GM12892 (cell line): Measurements from ENCODE around the gene LHFPL3.

Source experiments
- POLR2A ChIP-seq: IDR thresholded peaks from 2 replicates; pipeline ENCODE4 v1.6.1; 2011; ENCODE audit warnings: low read depth, low read length, control low read depth
- POLR2AphosphoS5 ChIP-seq: IDR thresholded peaks from 2 replicates; pipeline ENCODE4 v1.6.1; 2011; ENCODE audit warnings: low read depth, low read length, control low read depth
- TAF1 ChIP-seq: IDR thresholded peaks from 2 replicates; pipeline ENCODE4 v1.6.1; 2011; ENCODE audit warnings: low read depth, mild to moderate bottlenecking, control low read depth, low read length, borderline replicate concordance

DNA sequence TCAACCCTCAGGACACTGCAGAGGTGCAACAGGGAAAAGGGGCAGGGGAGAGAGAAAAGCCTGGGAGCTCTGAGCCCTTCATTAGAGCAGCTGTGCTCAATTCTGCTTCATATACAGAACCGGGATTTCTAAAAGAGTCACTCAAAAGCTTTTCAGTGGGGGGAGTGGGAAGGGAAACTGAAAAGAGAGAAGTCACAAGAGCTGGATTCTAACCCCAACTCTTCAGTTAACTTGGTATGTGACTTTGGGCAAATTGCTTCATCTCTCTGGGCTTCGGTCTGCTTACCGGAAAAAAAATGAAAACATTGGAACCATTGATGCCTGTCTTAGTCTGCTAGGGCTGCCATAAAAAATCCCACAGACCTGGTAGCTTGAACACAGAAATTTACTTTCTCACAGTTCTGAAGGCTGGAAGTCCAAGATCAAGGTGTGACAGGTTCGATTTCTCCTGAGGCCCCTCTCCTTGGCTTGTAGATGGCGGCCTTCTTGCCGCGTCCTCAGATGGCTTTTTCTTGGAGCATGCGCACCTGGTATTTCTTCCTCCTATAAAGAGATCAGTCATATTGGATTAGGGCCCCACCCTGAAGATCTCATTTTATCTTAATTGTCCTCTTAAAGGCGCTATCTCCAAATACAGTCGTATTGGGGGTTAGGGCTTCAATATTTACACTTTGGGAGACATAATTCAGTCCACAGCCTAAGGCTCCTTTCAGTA is 567.3 kb downstream of the LHFPL3 start:
- no peak for TF ChIP-seq POLR2A
- no peak for TF ChIP-seq POLR2AphosphoS5
- no peak for TF ChIP-seq TAF1
